Right ventricle myocardium inferior (tissue), 1 donor: ENCODE data around the gene LRP6. TPM values are rescaled to one million over a fixed set of nuclear protein-coding genes. Genes with fewer than 3 reads are reported as not detected.
A peak's percentile ranks its signal among the peaks of the same experiment; 100 is the strongest.

ENCODE experiments used
- ATAC-seq: fragments of 200-7000 bp; cut with Tn5 transposase; one replicate; pipeline ENCODE4 v1.9.1; 2020; ENCODE audit warnings: mild to moderate bottlenecking, moderate library complexity
- DNase-seq: peaks from one replicate; pipeline ENCODE4 v3.0.0; 2021; ENCODE audit errors: missing footprints
- intact Hi-C: fragments of 100-400 bp; cut with DNase I; formaldehyde crosslinking; loops from one replicate; pipeline ENCODE4 v1.11.0; 2022
- total RNA-seq: library from RNA; stranded (reverse); fragmentation: NEBNext Ultra II Directional; extraction: Animal tissue kit (Norgen Biotek cat#: 25700); gene quantifications from one replicate; pipeline ENCODE4 v1.2.1, GENCODE V29; 2021
- donor health status: DM: no; HTN: yes; CAD: no; lungs with severe emphysema.

LRP6 gene
- total RNA-seq, 1 donor from 2014 or later = 20.1 TPM

- intact Hi-C loops = no loop called here
- no peak for ATAC-seq
Observed at GRCh38 chr12:12097891-12098690, 168.8 kb downstream of the LRP6 start.

DNA sequence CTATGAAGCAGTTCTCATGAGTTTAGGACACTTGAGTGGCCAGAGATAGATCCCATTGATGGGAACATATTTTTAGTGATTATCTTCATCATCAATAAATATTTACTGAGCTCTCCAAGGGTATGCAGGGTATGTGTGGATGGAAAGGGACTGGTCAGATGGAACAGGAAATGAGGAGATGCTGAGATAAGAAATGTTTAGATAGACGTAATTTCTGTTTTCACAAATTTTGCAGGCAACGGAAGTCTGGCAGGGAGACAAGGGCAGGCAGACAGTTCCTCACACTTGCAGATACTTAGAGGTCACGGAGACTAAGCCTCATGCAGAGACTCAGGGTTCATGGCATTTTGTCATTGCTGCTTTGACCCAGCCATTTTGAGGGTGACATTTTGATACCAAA lies 171.8 kb downstream of the LRP6 start:
- ATAC-seq (no peak), DNase-seq (no peak)
- intact Hi-C loops = no loop called here

More at GRCh38 chr12:12097891-12098690, 168.8 kb downstream of the LRP6 start:
- DNase-seq = no peak

DNA sequence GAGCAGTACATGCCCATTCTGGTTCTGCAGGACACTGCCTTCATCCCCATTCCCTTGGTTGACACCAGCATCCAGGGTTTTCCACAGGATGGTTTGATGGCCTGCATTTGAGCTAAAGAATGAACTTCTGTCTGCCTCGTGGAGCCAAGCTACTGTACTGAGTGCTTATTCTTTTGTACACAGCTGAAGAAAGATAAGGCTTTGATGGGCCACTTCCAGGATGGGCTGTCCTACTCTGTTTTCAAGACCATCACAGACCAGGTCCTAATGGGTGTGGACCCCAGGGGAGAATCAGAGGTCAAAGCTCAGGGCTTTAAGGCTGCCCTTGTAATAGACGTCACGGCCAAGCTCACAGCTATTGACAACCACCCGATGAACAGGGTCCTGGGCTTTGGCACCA lies 172.4 kb downstream of the LRP6 start:
- DNase-seq (no peak), ATAC-seq (no peak)
- intact Hi-C loops = no loop called here

DNA sequence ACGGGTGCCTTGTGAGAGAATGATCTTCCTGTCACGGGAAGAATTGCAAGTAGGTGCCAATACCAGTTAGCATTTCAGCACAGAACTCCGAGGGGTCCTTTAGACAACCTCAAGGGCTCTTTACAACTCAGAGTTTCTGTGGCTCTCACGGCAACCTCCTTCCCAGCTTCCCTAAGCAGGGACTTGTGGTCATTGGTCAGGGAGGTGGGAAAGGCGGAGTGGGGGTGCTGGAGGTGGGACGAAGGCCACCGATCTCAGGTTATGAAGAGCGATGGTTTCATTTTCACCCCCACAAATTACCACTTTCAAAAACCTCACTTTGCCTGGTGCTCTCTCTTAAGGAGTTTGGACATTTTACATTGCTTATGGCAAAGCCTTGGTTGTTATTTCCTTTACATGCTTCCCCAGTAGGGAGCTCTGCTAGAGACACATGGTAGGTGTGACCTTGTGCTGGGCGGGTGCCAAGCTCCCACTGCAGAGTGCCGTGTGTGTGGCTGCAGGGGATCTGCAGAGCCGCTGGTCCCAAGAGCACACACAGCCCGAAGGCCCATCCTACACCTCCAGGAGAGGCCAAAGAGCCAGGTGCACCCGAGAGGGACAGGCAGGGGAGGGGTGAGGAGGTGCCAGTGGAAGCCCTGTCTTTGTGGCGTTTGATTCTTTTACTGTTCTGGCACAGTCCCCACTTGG lies 174.7 kb downstream of the LRP6 start:
- intact Hi-C loops = no loop called here
- ATAC-seq (no peak), DNase-seq (no peak)

GRCh38 chr12:12091071-12091470 lies 175.8 kb downstream of the LRP6 start:
- DNase-seq = no peak
- no peak for ATAC-seq
- intact Hi-C loops = no loop called here

GRCh38 chr12:12088761-12089160 lies 178.1 kb downstream of the LRP6 start:
- intact Hi-C loops = loop anchor here (10.0 kb wide), 1 partner anchor 176 kb away; the partner anchor contains the start of gene LRP6
- DNase-seq = no peak

GRCh38 chr12:12088147-12088546 lies 178.7 kb downstream of the LRP6 start:
- DNase-seq (no peak), ATAC-seq (no peak)
- intact Hi-C loops = loop anchor here (10.0 kb wide), 1 partner anchor 177 kb away; the partner anchor contains the start of gene LRP6

More at GRCh38 chr12:12088761-12089160, 178.1 kb downstream of the LRP6 start:
- ATAC-seq = no peak

DNA sequence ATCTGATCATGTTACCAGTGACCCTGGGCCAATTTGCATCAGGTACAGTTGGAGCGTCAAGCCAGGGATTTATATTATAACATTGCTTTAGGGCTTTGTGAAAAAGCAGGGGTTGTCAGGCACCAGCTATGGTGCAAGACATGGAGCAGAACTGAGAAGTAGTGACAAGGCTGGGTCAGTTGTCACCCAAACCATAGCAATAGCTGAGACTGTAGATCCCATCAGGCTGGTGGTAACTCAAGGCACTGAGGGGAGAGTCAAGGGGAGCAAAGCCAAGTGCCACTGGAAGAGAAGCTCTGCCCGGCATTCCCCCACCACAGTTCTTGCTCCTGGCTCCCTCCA lies 179.2 kb downstream of the LRP6 start:
- ATAC-seq = no peak
- intact Hi-C loops = loop anchor here (10.0 kb wide), 1 partner anchor 177 kb away; the partner anchor contains the start of gene LRP6

GRCh38 chr12:12086973-12087692 lies 179.7 kb downstream of the LRP6 start:
- no peak for ATAC-seq
- intact Hi-C loops = loop anchor here (10.0 kb wide), 1 partner anchor 178 kb away; the partner anchor contains the start of gene LRP6
- DNase-seq = no peak

More for the DNA sequence above, 179.2 kb downstream of the LRP6 start:
- DNase-seq = no peak

DNA sequence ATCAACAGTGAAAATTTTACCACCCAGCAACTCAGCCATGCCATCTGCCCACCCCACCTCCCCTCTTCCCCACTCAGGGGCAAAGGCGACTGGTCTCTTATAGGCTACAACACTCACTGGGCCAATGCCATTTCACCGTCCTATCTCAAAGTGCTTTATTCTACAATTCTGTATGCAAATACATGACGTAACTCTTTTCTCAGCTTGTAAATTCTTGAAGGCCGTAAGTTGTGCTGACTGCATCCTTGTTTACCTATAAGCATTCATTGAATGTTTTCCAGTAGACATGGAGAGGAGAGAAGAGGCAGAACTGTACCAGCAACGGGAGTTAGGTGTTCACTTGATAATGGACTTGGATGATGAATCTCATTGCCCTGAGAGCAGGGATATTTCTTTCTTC lies 180.5 kb downstream of the LRP6 start:
- intact Hi-C loops = loop anchor here (10.0 kb wide), 1 partner anchor 178 kb away; the partner anchor contains the start of gene LRP6
- no peak for DNase-seq

DNA sequence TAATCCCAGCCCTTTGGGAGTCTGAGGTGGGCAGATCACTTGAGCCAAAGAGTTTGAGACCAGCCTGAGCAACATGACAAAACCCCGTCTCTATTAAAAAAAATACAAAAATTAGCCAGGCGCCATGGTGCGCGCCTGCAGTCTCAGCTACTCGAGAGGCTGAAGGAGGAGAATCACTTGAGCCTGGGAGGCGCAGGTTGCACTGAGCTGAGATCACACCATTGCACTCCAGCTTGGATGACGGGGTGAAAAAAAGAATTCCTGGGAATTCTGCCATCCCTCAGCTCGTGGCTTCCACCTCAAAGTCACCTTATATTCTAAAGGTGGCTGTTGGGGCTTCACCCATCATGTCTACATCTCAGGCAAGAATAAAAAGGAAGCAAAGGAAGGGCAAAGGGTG lies 183.2 kb downstream of the LRP6 start:
- intact Hi-C loops = loop anchor here (2.0 to 10.0 kb wide), 3 partner anchors 34 to 243 kb away; partner anchors contain the start of gene LRP6
- ATAC-seq (no peak), DNase-seq (no peak)

More for the DNA sequence above, 180.5 kb downstream of the LRP6 start:
- no peak for ATAC-seq

DNA sequence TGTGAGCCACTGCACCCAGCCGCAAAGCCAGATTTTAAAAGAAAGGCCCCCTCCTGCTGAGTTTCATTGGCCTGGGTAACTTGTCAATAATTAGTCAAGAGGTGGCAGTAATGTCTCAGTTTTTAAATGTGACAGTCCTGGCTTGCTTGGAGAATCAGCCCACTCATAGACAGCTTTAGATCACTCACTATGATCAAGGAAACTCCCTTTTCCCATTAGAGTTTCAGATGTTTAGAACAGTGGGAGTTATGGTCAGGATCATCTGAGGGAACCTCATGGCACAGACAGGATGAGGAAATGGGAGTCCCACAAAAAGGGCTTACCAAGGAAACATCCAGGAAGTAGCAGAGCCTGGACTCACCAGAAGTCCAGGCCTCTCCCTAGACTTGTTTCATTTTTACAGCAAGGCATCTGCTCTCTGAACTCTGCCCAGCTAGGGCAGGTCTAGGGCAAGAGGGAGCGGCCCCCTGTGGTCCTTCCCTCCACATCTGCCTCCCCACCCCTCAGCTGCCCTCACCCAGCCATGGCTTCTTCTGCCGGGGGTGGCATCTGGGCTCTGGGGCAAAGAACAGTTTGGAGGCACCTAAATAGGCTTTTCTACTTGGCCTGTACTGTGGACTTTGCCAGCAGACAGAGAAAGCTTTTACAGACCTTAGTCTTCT lies 184.9 kb downstream of the LRP6 start:
- ATAC-seq (peak; percentile 81), DNase-seq (no peak)
- intact Hi-C loops = loop anchor here (2.0 to 10.0 kb wide), 4 partner anchors 35 to 253 kb away; partner anchors contain the start of gene LRP6

DNA sequence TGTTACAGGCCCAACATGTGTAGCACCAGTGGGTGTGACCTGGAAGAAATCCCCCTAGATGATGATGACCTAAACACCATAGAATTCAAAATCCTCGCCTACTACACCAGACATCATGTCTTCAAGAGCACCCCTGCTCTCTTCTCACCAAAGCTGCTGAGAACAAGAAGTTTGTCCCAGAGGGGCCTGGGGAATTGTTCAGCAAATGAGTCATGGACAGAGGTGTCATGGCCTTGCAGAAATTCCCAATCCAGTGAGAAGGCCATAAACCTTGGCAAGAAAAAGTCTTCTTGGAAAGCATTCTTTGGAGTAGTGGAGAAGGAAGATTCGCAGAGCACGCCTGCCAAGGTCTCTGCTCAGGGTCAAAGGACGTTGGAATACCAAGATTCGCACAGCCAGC lies 187.6 kb downstream of the LRP6 start:
- ATAC-seq = no peak
- intact Hi-C loops = no loop called here

DNA sequence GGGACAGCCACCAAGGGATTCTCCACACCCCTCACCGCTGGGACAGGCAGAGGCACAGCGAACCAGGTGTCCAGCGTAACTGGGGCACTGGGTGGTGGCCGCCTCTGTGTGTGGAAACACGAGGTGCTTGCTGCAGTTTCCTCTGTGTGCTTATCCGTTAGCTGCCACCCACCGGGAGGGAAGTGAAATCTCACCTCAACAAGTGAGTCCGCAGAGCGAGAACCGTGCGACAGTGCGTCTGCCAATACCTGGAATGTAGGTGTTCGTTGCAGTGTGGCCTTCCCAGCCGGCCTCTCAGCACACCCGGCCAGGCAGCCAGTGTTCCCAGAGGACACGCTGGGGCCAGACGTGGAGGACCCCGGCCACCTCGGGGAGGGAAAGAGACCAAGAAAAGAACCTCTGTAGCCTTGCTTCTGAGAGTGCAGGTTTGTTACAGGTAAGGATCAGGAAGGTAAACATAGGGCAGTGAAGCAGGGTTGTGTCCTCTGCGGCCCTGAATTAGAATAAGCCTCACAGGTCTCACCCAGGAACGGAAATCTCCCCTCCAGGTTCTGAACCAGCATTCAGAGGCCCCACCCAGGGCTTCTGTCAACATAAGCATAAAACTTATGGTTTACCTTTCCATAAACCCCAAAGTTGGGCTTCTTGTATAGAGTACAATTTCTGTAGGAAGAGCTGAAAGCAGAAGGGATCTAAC lies 194.6 kb downstream of the LRP6 start:
- intact Hi-C loops = no loop called here
- ATAC-seq (no peak), DNase-seq (no peak)

More for the DNA sequence above, 187.6 kb downstream of the LRP6 start:
- no peak for DNase-seq

DNA sequence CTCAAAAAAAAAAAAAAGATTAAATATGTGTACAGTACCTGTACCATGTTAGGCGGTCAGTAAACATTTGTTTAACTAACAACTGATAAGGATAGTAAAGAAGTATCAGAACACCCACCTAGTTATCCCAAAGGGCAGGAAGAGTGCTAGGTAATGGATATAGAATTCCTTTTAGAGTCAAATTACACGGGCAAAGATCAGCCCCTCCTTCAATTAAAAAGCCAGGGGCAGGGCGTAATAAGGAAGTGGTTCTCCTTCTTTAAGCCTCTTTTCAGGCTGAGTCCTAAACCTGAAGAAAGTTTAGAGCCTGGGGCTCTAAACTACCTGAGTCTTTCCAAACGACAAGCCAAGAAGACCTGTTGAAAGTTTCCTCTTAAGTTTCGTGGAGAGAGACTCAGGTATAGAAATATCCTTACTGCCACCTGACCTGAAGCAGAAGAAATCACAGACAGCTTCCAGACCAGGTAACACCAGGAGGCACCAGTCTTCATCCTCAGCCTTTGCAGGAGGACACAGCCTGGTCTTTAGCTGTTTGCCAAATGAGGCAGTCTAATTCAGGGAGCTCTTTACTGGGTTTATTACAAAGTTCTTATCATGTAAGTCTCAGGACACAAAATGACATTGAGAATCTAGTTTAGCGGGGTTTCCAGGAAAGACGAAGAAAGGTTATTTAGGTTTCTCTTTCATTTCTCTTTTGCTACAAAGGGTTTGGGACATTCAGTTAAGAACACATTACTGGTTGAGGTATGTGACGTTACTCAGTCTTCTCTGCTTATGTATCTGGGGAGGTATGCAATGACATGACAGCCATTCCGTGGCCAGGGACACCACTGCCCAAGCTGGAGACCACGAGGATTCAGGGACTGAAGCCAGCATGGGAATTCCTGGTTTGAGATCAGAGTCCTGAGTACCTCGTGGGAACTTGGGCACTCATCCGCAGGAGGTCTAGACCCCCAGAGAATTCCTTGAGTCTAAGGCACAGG lies 195.9 kb downstream of the LRP6 start, which contains the start of gene BCL2L14:
Gene BCL2L14 (plus strand): TSS at position 266 of the 983 bp plus-strand sequence. CDS start 8,367 bp downstream, outside the sequence.
- DNase-seq = no peak
- intact Hi-C loops = no loop called here
- no peak for ATAC-seq

DNA sequence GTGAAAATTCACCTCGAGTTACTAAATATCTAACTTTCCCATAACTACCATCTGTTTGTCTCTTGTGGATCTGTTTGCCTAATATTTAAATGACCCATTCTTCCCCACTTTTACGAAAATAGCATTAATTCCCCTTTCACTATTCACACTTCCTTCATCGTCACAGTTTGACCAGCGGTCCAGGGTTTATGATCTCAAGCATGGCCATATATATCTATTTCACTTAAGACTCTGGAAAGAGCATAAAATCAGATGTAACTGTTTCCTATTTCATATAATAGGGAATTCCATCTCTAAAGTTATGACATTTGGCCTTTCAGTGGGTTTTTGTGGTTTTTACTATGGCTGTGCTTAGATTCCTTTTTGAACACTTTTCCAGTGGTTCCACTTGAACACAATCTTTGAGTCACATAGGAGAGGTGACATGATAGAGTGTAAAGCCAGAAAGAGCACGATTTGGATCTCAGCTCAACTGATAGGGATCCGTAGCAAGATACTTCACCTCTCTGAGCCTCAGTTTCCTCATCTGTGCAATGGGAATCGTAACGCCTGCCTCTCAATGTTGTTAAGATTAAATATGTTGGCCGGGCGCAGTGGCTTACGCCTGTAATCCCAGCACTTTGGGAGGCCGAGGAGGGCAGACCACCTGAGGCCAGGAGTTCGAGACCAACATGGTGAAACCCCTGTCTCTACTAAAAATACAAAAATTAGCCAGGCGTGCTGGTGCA lies 196.9 kb downstream of the LRP6 start:
- no peak for DNase-seq
- intact Hi-C loops = no loop called here
- no peak for ATAC-seq
